ENCODE measurements around the gene ZNHIT2.

Gene ZNHIT2

DNA sequence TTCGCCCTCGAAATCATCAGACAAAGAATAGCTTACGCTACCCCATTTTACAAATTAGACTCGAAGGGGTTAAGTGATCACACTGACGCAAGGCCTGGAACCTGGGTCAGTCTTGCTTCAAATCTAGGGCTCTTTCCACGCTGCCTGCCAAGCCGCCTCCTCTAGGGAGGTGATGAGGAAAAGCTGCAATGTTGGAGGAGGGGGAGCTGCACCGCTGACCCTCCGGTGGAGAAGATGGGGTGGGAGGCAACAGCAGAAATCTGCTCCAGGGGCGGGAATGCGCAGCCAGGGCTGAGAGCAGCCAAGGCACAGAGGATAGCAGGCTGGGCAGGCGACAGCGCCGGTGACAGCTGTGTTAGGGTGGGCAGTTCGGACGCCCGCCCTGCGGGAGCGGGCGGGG is 16.2 kb upstream of the ZNHIT2 start:
- TF ChIP-seq, protein P1, sequence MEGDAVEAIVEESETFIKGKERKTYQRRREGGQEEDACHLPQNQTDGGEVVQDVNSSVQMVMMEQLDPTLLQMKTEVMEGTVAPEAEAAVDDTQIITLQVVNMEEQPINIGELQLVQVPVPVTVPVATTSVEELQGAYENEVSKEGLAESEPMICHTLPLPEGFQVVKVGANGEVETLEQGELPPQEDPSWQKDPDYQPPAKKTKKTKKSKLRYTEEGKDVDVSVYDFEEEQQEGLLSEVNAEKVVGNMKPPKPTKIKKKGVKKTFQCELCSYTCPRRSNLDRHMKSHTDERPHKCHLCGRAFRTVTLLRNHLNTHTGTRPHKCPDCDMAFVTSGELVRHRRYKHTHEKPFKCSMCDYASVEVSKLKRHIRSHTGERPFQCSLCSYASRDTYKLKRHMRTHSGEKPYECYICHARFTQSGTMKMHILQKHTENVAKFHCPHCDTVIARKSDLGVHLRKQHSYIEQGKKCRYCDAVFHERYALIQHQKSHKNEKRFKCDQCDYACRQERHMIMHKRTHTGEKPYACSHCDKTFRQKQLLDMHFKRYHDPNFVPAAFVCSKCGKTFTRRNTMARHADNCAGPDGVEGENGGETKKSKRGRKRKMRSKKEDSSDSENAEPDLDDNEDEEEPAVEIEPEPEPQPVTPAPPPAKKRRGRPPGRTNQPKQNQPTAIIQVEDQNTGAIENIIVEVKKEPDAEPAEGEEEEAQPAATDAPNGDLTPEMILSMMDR (IDR thresholded peaks at IDR 0.05; ENCODE audit: insufficient read depth, low read length) = no peak
- no peak for TF ChIP-seq SPI1 (IDR thresholded peaks at IDR 0.05; ENCODE audit: borderline replicate concordance, low read depth)
- TF ChIP-seq POLR2AphosphoS5 (IDR thresholded peaks at IDR 0.05; ENCODE audit: low read depth) = no peak
- no peak for TF ChIP-seq GABPA (IDR thresholded peaks at IDR 0.05; ENCODE audit: low read depth)
- TF ChIP-seq, protein P2, sequence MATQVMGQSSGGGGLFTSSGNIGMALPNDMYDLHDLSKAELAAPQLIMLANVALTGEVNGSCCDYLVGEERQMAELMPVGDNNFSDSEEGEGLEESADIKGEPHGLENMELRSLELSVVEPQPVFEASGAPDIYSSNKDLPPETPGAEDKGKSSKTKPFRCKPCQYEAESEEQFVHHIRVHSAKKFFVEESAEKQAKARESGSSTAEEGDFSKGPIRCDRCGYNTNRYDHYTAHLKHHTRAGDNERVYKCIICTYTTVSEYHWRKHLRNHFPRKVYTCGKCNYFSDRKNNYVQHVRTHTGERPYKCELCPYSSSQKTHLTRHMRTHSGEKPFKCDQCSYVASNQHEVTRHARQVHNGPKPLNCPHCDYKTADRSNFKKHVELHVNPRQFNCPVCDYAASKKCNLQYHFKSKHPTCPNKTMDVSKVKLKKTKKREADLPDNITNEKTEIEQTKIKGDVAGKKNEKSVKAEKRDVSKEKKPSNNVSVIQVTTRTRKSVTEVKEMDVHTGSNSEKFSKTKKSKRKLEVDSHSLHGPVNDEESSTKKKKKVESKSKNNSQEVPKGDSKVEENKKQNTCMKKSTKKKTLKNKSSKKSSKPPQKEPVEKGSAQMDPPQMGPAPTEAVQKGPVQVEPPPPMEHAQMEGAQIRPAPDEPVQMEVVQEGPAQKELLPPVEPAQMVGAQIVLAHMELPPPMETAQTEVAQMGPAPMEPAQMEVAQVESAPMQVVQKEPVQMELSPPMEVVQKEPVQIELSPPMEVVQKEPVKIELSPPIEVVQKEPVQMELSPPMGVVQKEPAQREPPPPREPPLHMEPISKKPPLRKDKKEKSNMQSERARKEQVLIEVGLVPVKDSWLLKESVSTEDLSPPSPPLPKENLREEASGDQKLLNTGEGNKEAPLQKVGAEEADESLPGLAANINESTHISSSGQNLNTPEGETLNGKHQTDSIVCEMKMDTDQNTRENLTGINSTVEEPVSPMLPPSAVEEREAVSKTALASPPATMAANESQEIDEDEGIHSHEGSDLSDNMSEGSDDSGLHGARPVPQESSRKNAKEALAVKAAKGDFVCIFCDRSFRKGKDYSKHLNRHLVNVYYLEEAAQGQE (IDR thresholded peaks at IDR 0.05; ENCODE audit: insufficient replicate concordance, low read depth) = no peak
- H3K4me3 ChIP-seq (replicated peaks; ENCODE audit: insufficient read depth, low read length) = peak overlapping the region; percentile 97
- peak overlapping the region; percentile 99 for H3K27ac ChIP-seq (replicated peaks)
- H3K27me3 ChIP-seq (ENCODE audit: insufficient read depth, poor library complexity, severe bottlenecking) = no peaks in the 10 kb centered on the region
- DNase-seq (ENCODE audit: low read depth in 1 of 2, low spot score in 1 of 2) = no peak

- peak; percentile 83 to 91 for DNase-seq (ENCODE audit: low read depth in 1 of 2, low spot score in 1 of 2)
- TF ChIP-seq GABPA (IDR thresholded peaks at IDR 0.05; ENCODE audit: low read depth) = no peak
- TF ChIP-seq SPI1 (IDR thresholded peaks at IDR 0.05; ENCODE audit: borderline replicate concordance, low read depth) = peak; percentile 76
- H3K27me3 ChIP-seq (ENCODE audit: insufficient read depth, poor library complexity, severe bottlenecking) = no peaks in the 10 kb centered on the region
- H3K4me3 ChIP-seq (replicated peaks; ENCODE audit: insufficient read depth, low read length) = peak overlapping the region; percentile 97
- H3K27ac ChIP-seq (replicated peaks) = peak overlapping the region; percentile 99
Observed at GRCh38 chr11:65132988-65133700, 15.6 kb upstream of the ZNHIT2 start.

DNA sequence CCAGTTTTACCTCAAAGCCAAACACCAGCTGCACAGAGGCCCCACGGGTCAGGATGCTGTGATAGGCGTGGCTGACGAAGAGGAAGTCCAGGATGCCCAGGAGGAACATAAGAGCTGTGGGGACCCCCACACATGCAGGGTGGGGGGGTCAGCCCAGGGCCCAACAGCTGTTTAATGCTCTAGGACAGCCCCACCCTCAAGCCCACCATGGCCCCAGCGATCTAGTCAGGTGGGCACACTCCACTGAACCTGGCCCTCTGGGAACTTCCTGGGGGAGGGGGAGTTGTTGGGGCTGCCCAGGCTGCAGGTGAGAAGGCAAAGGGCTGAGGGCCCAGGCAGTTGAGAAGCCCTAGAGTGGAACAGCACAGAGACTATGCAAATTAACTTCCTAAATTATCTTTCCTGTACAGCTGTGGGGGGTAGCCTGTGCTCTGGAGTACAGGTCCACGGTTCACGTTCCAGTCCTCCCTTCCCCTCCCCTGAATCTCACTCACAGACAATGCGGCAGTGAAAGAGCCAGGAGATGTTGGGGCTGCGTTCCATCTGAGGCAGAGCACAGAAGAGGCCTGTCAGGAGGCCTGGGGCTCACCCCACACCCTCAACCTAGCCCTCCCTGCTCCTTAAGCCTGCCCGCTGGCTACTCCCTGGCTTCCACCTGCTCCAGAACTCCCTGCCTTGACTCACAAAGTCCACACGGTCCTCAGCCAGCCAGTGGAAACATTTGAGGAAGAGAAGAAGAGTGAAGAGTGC is 14.9 kb upstream of the ZNHIT2 start:
- no peak for DNase-seq (ENCODE audit: low read depth in 1 of 2, low spot score in 1 of 2)
- TF ChIP-seq SPI1 (IDR thresholded peaks at IDR 0.05; ENCODE audit: borderline replicate concordance, low read depth) = 0 out of 2 replicates have a peak, but pooled peaks have one; percentile 2
- TF ChIP-seq, protein P2 (IDR thresholded peaks at IDR 0.05; ENCODE audit: insufficient replicate concordance, low read depth) = no peak
- no peaks in the 10 kb centered on the region for H3K27me3 ChIP-seq (ENCODE audit: insufficient read depth, poor library complexity, severe bottlenecking)
- peak overlapping the region; percentile 23; the same call in 1 of the 2 replicates for H3K27ac ChIP-seq (replicated peaks)
- H3K4me3 ChIP-seq (replicated peaks; ENCODE audit: insufficient read depth, low read length) = no peak overlapping the region

DNA sequence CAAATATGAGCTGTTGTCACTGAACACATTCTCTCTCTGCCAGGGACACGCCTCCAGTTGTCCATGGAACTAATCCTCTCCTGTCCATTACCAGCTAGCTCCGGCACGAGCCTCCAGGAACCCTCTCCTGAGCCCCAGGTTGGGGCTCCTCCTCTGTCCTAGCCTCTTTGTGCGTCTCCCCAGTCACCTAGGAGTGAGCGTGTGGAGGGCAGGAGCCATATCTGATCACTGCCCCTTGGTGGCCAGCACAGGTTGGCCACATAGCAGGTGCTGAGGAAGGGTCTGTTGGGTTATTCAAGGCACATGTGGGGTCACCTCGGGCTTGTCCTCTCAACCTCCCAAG is 14.4 kb upstream of the ZNHIT2 start:
- TF ChIP-seq SPI1 (IDR thresholded peaks at IDR 0.05; ENCODE audit: borderline replicate concordance, low read depth) (no peak), GABPA (IDR thresholded peaks at IDR 0.05; ENCODE audit: low read depth) (no peak), POLR2AphosphoS5 (IDR thresholded peaks at IDR 0.05; ENCODE audit: low read depth) (no peak)
- TF ChIP-seq, protein P2 (IDR thresholded peaks at IDR 0.05; ENCODE audit: insufficient replicate concordance, low read depth) = no peak
- TF ChIP-seq, protein P1 (IDR thresholded peaks at IDR 0.05; ENCODE audit: insufficient read depth, low read length) = no peak
- no peak for DNase-seq (ENCODE audit: low read depth in 1 of 2, low spot score in 1 of 2)
- no peak overlapping the region for H3K4me3 ChIP-seq (replicated peaks; ENCODE audit: insufficient read depth, low read length)
- no peak overlapping the region for H3K27ac ChIP-seq (replicated peaks)
- H3K27me3 ChIP-seq (ENCODE audit: insufficient read depth, poor library complexity, severe bottlenecking) = no peaks in the 10 kb centered on the region

Data from HL-60 (cell line).